Upper lobe of left lung (tissue), 6 donors: ENCODE results near the gene NUMA1. TPM values are rescaled to one million over a fixed set of nuclear protein-coding genes. Genes with fewer than 3 reads are reported as not detected.

Experiments
- ATAC-seq, 2 donors: fragments of 200-7000 bp; cut with Tn5 transposase; one replicate each; pipeline ENCODE4 v1.9.1; 2022; ENCODE audit warnings: mild to moderate bottlenecking in 2 of 2, moderate library complexity in 2 of 2; ENCODE audit not compliant: low FRiP score in 2 of 2
- DNase-seq, 2 donors: peaks; one replicate each; pipeline ENCODE4 v3.0.0-alpha.2; 2019 to 2020
- H3K27ac ChIP-seq, 4 donors: fragments of 200-600 bp; sonication (generic); one replicate each; pipeline ENCODE4 v1.5.1; 2016 to 2019
- H3K27me3 ChIP-seq, 4 donors: fragments of 200-600 bp; sonication (generic); one replicate each; pipeline ENCODE4 v1.5.1; 2017 to 2019
- H3K36me3 ChIP-seq, 4 donors: fragments of 200-600 bp; sonication (generic); one replicate each; pipeline ENCODE4 v1.5.1; 2016 to 2019
- H3K4me1 ChIP-seq, 4 donors: fragments of 200-600 bp; sonication (generic); one replicate each; pipeline ENCODE4 v1.5.1; 2018 to 2019
- H3K4me3 ChIP-seq, 4 donors: fragments of 200-600 bp; sonication (generic); one replicate each; pipeline ENCODE4 v1.5.1; 2017 to 2019; ENCODE audit warnings: mild to moderate bottlenecking in 2 of 4, moderate library complexity in 1 of 4
- H3K9me3 ChIP-seq, 4 donors: fragments of 200-600 bp; sonication (generic); one replicate each; pipeline ENCODE4 v1.5.1; 2018 to 2019
- CTCF ChIP-seq, 6 experiments: fragments of 450-650 bp in 4 of 6; fragments of 200-600 bp in 2 of 6; sonication (generic) in 2 of 6; IDR thresholded peaks; one replicate each; pipeline ENCODE4 v1.5.1; 2016 to 2019; ENCODE audit warnings: antibody characterized with exemption in 6 of 6
- EP300 ChIP-seq, 4 donors: sonication (generic); formaldehyde crosslinking; IDR thresholded peaks; one replicate each; pipeline ENCODE4 v1.5.1; 2017; ENCODE audit warnings: antibody characterized with exemption in 4 of 4, control low read depth in 2 of 4
- POLR2A ChIP-seq, 4 donors: fragments of 450-650 bp; IDR thresholded peaks; one replicate each; pipeline ENCODE4 v1.5.1; 2016 to 2017; ENCODE audit warnings: antibody characterized with exemption in 4 of 4, mild to moderate bottlenecking in 2 of 4
- POLR2AphosphoS5 ChIP-seq, 2 donors: sonication (generic); formaldehyde crosslinking; IDR thresholded peaks; one replicate each; pipeline ENCODE4 v1.5.1; 2017; ENCODE audit warnings: antibody characterized with exemption in 2 of 2
- WGBS, 2 donors: methylation state at CpG; one replicate each; pipeline ENCODE4 v1.1.5; 2017 to 2018; 5-methylcytosine and 5-hydroxymethylcytosine counted together
- total RNA-seq, 6 donors: library from RNA; depleted of rRNA in 4 of 6; stranded (reverse); fragments of >200 nt in 4 of 6; gene quantifications; one replicate each; pipeline versions ENCODE4 v1.1.0 to v1.2.1, GENCODE V29; 2016 to 2021
- donor health status: DM: no; HTN: no; CAD: no; lungs with moderate emphysema.
- donor health status: DM: no; HTN: yes; CAD: no; lungs with severe emphysema.

The NUMA1 gene
- total RNA-seq, 6 donors from 2014 or later: 185 to 666 (median 241) TPM

GRCh38 chr11:71999798-72000197, 80.5 kb downstream of the NUMA1 start:
- WGBS, 2 donors: 75 to 79% methylated on average over 6 to 8 of the region's 8 CpGs
- Histone ChIP-seq H3K4me3 (peak overlapping the region in 3 of 4 donors; percentile 30 to 43 (median 38)), H3K36me3 (peaks cover 22 to 53% (median 34%) of the 10 kb centered on the region in 4 donors), H3K4me1 (peaks cover 27 to 31% (median 28%) of the 10 kb centered on the region in 4 donors), H3K27me3 (no peaks in the 10 kb centered on the region), H3K27ac (peak overlapping the region; percentile 79 to 88 (median 82)), H3K9me3 (no peaks in the 10 kb centered on the region)
- ATAC-seq: no peak
- DNase-seq: no peak
- TF ChIP-seq CTCF (IDR thresholded peaks at IDR 0.05) (no peak), POLR2A (IDR thresholded peaks at IDR 0.05) (no peak), POLR2AphosphoS5 (IDR thresholded peaks at IDR 0.05) (no peak), EP300 (IDR thresholded peaks at IDR 0.05) (no peak)

- peak in 1 of 2 donors; percentile 37 for ATAC-seq
- peak overlapping the region; percentile 79 to 88 (median 82) for H3K27ac ChIP-seq
- no peaks in the 10 kb centered on the region for H3K27me3 ChIP-seq
- 13 to 18% methylated on average over 2 of the region's 2 CpGs for WGBS, 2 donors
- peaks cover 27 to 31% (median 28%) of the 10 kb centered on the region in 4 donors for H3K4me1 ChIP-seq
- H3K9me3 ChIP-seq: no peaks in the 10 kb centered on the region
- peaks cover 18 to 49% (median 30%) of the 10 kb centered on the region in 4 donors for H3K36me3 ChIP-seq
- no peak for TF ChIP-seq EP300 (IDR thresholded peaks at IDR 0.05)
- TF ChIP-seq POLR2AphosphoS5 (IDR thresholded peaks at IDR 0.05): peak in 1 of 2 donors; percentile 30
- TF ChIP-seq POLR2A (IDR thresholded peaks at IDR 0.05): no peak
- peak overlapping the region in 3 of 4 donors; percentile 30 to 43 (median 38) for H3K4me3 ChIP-seq
- DNase-seq: peak in 1 of 2 donors; percentile 48
Observed at GRCh38 chr11:71999362-71999761, 81.0 kb downstream of the NUMA1 start.

GRCh38 chr11:71998649-71999310, 81.6 kb downstream of the NUMA1 start, which contains the start of gene IL18BP:
Gene IL18BP, plus strand, starts transcription at chr11:71998909. Its CDS starts 1,076 bp downstream, at chr11:71999985.
- ATAC-seq (peak; percentile 6 to 60), DNase-seq (peak in 1 of 2 donors; percentile 68)
- Histone ChIP-seq H3K4me3 (peak within 1 kb of the TSS; percentile 26 to 43 (median 34)), H3K27ac (peak within 1 kb of the TSS; percentile 79 to 88 (median 82)), H3K9me3 (no peaks in the 10 kb centered on the region), H3K36me3 (peaks cover 12 to 43% (median 24%) of the 10 kb centered on the region in 4 donors), H3K27me3 (no peaks in the 10 kb centered on the region), H3K4me1 (peaks cover 27 to 31% (median 28%) of the 10 kb centered on the region in 4 donors)
- WGBS, 2 donors: 56 to 60% methylated on average over 11 of the region's 11 CpGs
- TF ChIP-seq CTCF (IDR thresholded peaks at IDR 0.05) (no peak), POLR2A (IDR thresholded peaks at IDR 0.05) (peak in 1 of 4 donors; percentile 42), POLR2AphosphoS5 (IDR thresholded peaks at IDR 0.05) (peak in 1 of 2 donors; percentile 41), EP300 (IDR thresholded peaks at IDR 0.05) (no peak)

- H3K27me3 ChIP-seq: no peaks in the 10 kb centered on the region
- H3K36me3 ChIP-seq: peaks cover 7 to 36% (median 17%) of the 10 kb centered on the region in 4 donors
- H3K4me1 ChIP-seq: peaks cover 27 to 31% (median 28%) of the 10 kb centered on the region in 4 donors
- H3K9me3 ChIP-seq: no peaks in the 10 kb centered on the region
- TF ChIP-seq POLR2A (IDR thresholded peaks at IDR 0.05) (no peak), POLR2AphosphoS5 (IDR thresholded peaks at IDR 0.05) (no peak), EP300 (IDR thresholded peaks at IDR 0.05) (no peak), CTCF (IDR thresholded peaks at IDR 0.05) (no peak)
- no peak for ATAC-seq
- H3K4me3 ChIP-seq: no peak overlapping the region
- peak overlapping the region; percentile 79 to 88 (median 82) for H3K27ac ChIP-seq
- DNase-seq: no peak
- WGBS, 2 donors: 94 to 95% methylated on average over 2 of the region's 2 CpGs
Observed at GRCh38 chr11:71998061-71998460, 82.3 kb downstream of the NUMA1 start.

- ATAC-seq: no peak
- peaks cover 27 to 31% (median 28%) of the 10 kb centered on the region in 4 donors for H3K4me1 ChIP-seq
- H3K9me3 ChIP-seq: no peaks in the 10 kb centered on the region
- H3K4me3 ChIP-seq: no peak overlapping the region
- no peak for TF ChIP-seq POLR2AphosphoS5 (IDR thresholded peaks at IDR 0.05)
- TF ChIP-seq CTCF (IDR thresholded peaks at IDR 0.05): no peak
- TF ChIP-seq EP300 (IDR thresholded peaks at IDR 0.05): no peak
- TF ChIP-seq POLR2A (IDR thresholded peaks at IDR 0.05): no peak
- DNase-seq: no peak
- H3K27me3 ChIP-seq: no peaks in the 10 kb centered on the region
- WGBS, 2 donors: 94 to 97% methylated on average over 2 to 3 of the region's 3 CpGs
- H3K36me3 ChIP-seq: peaks cover 2 to 31% (median 12%) of the 10 kb centered on the region in 4 donors
- peak overlapping the region; percentile 19 to 88 (median 81) for H3K27ac ChIP-seq
Observed at GRCh38 chr11:71997594-71997993, 82.7 kb downstream of the NUMA1 start.
